NB4 (cell line): ENCODE data around the gene CDH22.

Experiments
- CTCF ChIP-seq: IDR thresholded peaks from one replicate; pipeline ENCODE4 v1.5.1; 2012; ENCODE audit warnings: low read depth, low read length
- MYC ChIP-seq: IDR thresholded peaks from 2 replicates; pipeline ENCODE4 v1.6.1; 2011; ENCODE audit warnings: low read depth, low read length
- POLR2A ChIP-seq: IDR thresholded peaks from 2 replicates; pipeline ENCODE4 v1.6.1; 2011; ENCODE audit warnings: mild to moderate bottlenecking; ENCODE audit not compliant: insufficient read length; ENCODE audit errors: extremely low read depth
- TF ChIP-seq, protein P1 (sequence below): IDR thresholded peaks from 2 replicates; pipeline ENCODE4 v1.6.1; 2011; ENCODE audit warnings: low read depth, low read length

- TF ChIP-seq CTCF (no peak), POLR2A (no peak), MYC (no peak)
- TF ChIP-seq, protein P1, sequence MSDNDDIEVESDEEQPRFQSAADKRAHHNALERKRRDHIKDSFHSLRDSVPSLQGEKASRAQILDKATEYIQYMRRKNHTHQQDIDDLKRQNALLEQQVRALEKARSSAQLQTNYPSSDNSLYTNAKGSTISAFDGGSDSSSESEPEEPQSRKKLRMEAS = no peak
Measured at GRCh38 chr20:46332373-46333160, 24.3 kb upstream of the CDH22 start.
